ENCODE results near the gene TNIP2.
A peak's percentile ranks its signal among the peaks of the same experiment; 100 is the strongest.
"Not testable (repeated sequence)": the region's sequence is repeated elsewhere in the genome, so short reads cannot be mapped to it uniquely, and the experiment has no call there.

Gene TNIP2

DNA sequence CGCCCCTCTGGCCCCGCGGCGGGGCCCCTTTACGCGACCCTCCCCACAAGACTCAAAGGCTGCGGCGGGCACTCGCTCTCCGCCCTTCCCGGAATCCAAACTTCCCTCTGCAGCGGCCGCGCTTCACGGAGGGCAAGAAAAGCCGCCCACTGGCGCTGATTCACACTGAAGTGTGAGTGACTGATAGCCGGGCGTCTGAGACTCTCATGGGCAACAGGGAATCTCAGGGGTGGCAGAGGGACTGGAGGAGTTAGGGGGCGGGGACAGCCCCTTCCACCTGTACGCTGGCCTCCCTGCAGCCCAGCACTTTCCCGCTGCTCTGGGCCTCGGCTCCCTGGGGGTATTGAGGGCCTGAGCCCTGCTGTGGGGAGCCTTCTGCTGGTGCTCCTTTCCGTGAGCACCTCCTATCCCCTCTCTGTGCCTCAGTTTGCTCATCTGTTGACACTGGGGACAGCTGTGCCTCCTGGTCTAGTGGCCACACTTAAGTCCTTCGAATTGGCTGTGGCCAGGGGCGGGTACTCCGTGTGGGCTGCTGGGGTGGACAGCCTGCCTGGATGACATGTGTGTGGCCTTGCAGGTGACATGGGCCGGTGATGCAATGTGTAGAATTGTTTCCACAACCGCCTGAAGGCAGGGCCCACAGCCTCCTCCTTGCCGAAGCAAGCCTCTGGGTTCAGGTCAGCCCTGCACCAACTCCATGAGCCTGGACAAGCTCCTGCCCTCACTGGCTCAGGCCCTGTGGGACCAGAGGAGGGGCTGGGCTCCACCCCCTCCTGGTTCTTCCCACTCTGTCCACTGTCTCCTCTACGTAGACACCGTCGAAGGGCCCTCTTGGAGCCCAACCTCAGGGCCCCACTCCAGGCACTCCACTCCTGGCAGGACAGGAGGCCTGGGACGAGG lies 37.7 kb upstream of the TNIP2 start:
- DNase-seq (ENCODE audit: low read depth in 3 of 3), result no peak

GRCh38 chr4:2792711-2793585 lies 36.8 kb upstream of the TNIP2 start, which contains the start of gene SH3BP2:
Gene SH3BP2, plus strand, starts transcription at chr4:2793085. Its CDS starts 27,533 bp downstream, at chr4:2820618.
- DNase-seq (ENCODE audit: low read depth in 3 of 3), result peak in 2 of 3 experiments; percentile 39 to 61

DNA sequence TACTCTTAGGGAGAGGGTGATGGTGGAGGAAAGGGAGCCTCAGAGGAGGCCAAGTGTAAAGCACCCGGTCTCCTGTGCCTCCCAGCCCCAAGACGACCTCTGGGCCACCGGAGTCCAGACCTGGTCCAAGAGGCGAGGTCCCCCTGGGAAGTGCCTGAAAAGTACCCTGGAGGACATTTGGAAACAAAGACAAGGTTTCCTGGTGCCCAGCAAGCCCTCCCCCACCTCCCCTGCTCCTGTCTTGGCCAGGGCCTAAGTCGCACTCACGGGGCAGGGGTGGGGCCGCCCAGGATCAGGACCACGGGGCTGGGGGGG lies 36.2 kb upstream of the TNIP2 start:
- DNase-seq (ENCODE audit: low read depth in 3 of 3), result no peak

- no peak for DNase-seq (ENCODE audit: low read depth in 3 of 3)
Observed at GRCh38 chr4:2791518-2792395, 35.6 kb upstream of the TNIP2 start.

- DNase-seq (ENCODE audit: low read depth in 3 of 3), result no peak
Observed at GRCh38 chr4:2790583-2791517, 34.7 kb upstream of the TNIP2 start.

GRCh38 chr4:2789793-2790582 lies 33.9 kb upstream of the TNIP2 start:
- DNase-seq (ENCODE audit: low read depth in 3 of 3), result no peak

DNA sequence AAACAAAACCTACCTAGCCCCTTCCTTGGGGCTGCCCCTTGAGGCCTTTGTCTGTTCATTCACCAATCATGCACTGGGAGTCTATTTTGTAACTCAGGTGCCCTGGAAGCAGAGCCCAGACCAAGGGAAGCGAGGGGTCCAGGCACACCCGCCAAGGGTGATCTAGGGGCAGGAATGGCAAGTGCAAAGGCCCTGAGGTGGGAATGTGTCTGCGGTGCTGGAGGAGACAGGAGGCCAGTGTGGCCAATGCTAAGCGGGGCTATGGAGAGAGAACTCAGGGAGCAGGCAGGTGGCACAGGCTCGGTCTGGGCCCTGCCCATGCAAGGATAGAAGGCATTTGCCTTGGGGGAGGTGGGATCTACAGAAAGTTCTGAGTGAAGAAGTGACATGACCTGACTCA lies 33.2 kb upstream of the TNIP2 start:
- DNase-seq (ENCODE audit: low read depth in 3 of 3), result no peak

DNA sequence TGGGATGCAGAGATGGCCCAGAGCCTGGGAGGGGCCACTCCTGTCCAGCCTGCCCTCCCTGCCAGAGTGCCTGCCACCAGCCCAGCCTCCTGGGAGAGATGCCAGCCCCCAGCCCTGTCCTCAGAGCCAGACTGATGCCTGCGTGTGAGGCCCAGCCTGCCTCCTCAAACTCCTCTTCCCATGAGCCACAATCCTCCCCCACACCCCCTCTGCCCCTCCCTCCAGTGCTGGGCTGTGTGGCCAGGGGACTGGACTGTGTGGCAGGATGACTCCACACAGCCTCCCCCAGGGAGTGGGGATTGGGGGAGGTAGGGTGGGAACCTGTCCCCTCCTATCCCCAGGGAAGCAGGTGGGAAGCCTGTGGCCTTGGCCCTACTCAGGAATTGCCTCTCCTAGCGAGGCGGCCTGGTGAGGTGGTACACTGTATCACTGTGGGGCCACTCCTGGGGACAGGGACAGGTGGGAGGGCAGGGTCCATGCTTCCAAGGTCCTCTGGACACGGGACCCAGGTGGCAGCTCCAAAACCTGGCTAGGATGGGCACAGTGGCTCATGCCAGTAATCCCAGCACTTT lies 32.5 kb upstream of the TNIP2 start:
- no peak for DNase-seq (ENCODE audit: low read depth in 3 of 3)

DNA sequence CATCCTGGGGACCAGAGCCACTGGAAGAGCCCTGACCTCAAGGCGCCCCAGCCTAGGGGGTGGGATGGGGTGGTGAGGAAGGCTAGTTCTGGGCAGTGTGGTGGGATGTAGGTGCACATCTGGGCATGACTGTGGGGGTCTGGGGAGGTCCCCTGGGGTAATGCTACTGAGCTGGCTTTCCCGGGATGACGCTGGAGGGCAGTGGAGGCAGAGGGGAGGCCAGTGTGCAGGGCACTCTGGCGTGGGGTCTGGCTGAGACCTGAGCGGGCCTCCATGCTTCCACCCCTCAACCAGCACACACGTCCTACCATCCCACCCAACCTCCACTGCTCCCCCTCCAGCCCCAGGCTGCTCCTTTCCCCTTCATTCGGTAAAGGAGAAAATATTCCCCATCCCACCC lies 32.0 kb upstream of the TNIP2 start:
- no peak for DNase-seq (ENCODE audit: low read depth in 3 of 3)

DNA sequence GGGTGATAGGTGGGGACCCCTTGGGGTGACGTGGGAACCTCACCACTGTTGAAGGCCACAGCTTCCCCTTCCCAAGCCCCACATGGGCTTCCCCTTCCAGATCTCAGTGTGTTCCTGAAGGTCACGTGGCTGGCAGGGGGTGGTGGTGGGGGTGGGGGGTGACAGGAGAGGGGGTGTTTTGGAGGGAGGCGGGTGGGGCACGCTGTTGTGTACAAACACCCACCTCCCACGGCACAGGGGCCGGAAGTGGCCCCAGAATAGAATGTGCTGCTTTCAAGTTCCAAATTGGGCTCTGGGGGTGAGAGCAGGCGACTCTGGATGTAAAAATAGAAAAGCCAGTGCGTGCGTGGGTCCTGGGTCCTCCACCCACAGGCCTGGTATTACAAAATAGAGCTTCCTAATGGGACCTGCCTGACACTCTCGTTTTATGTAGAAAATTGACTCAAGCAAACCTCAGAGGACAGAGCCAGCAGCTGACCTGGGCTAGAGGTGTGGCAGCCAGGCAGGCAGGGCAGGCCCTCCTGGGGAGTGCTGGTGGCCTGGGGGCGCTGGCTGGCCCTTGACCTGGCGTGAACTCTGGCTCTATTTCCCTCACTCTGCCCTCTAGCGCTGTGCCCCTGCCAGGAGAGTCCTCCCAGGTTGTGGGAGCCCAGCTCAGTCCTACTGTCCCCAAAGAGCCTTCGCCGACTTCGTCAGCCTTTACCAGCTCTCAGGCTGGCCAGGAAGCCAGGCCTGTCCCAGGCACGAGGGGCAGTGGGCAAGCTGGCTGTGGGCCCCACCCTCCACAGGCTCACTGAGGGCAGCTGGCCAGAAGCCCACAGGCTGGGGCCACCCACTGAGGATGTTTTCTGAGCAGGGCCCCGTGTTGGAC lies 31.3 kb upstream of the TNIP2 start:
- DNase-seq (ENCODE audit: low read depth in 3 of 3), result peak in 2 of 3 experiments; percentile 64 to 68

- DNase-seq (ENCODE audit: low read depth in 3 of 3), result no peak
Observed at GRCh38 chr4:2786794-2787229, 30.7 kb upstream of the TNIP2 start.

GRCh38 chr4:2786152-2786671 lies 30.1 kb upstream of the TNIP2 start:
- DNase-seq (ENCODE audit: low read depth in 3 of 3), result peak; percentile 51 to 77 (median 74)

GRCh38 chr4:2785613-2786012 lies 29.5 kb upstream of the TNIP2 start:
- DNase-seq (ENCODE audit: low read depth in 3 of 3), result no peak

- DNase-seq (ENCODE audit: low read depth in 3 of 3), result no peak
Observed at GRCh38 chr4:2783790-2784189, 27.7 kb upstream of the TNIP2 start.

DNA sequence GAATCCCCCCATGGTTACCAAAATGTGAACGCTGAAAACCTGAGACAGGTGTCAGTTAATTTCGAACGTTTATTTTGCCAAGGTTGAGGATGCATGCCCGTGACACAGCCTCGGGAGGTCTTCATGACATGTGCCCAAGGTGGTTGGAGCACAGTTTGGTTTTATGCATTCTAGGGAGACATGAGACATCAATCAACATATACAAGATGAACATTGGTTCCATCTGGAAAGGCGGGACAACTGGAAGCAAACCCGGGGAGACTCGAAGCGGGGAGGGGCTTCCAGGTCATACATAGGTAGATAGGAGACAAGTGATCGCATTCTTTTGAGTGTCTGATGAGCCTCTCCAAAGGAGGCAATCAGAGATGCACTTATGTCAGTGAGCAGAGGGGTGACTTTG lies 25.8 kb upstream of the TNIP2 start:
- no peak for DNase-seq (ENCODE audit: low read depth in 3 of 3)

- DNase-seq (ENCODE audit: low read depth in 3 of 3), result not testable (repeated sequence)
Observed at GRCh38 chr4:2780643-2781042, 24.5 kb upstream of the TNIP2 start.

- DNase-seq (ENCODE audit: low read depth in 3 of 3), result no peak
Observed at GRCh38 chr4:2771264-2771663, 15.1 kb upstream of the TNIP2 start.

- no peak for DNase-seq (ENCODE audit: low read depth in 3 of 3)
Observed at GRCh38 chr4:2768921-2769336, 12.8 kb upstream of the TNIP2 start.
